Measurements from ENCODE around the gene PWWP2B.

DNA sequence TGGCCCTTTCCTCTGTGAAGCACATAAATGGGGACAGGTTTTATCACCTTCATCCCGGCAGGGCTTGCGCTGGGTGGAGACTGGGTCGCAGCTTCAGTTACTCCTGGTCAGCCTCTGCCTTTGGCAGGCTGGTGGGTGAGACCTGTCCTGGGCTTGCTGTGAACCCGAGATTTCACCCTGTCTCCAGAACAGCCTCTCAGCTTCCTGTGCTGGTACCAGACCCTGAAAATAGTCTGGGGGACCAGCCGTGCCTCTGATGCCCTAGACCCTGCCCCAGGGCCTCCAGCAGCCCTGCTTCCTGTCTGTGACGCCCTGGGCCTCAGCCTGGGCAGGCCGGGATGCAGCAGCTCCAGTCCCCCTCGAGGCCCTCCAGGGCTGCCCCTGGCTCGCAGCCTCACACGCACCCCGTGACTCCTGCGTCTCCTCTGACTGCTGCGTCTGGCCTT is 13.2 kb upstream of the PWWP2B start:
- TF ChIP-seq, protein P1, sequence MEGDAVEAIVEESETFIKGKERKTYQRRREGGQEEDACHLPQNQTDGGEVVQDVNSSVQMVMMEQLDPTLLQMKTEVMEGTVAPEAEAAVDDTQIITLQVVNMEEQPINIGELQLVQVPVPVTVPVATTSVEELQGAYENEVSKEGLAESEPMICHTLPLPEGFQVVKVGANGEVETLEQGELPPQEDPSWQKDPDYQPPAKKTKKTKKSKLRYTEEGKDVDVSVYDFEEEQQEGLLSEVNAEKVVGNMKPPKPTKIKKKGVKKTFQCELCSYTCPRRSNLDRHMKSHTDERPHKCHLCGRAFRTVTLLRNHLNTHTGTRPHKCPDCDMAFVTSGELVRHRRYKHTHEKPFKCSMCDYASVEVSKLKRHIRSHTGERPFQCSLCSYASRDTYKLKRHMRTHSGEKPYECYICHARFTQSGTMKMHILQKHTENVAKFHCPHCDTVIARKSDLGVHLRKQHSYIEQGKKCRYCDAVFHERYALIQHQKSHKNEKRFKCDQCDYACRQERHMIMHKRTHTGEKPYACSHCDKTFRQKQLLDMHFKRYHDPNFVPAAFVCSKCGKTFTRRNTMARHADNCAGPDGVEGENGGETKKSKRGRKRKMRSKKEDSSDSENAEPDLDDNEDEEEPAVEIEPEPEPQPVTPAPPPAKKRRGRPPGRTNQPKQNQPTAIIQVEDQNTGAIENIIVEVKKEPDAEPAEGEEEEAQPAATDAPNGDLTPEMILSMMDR (conservative IDR thresholded peaks at IDR 0.05; ENCODE audit: low read length), result no peak
- TF ChIP-seq EZH2phosphoT487 (IDR thresholded peaks at IDR 0.05; ENCODE audit: borderline replicate concordance), result no peak

Measured in Loucy (cell line).